ENCODE data around the gene ROR2. TPM values are rescaled to one million over a fixed set of nuclear protein-coding genes. Genes with fewer than 3 reads are reported as not detected.

ROR2 gene
- total RNA-seq, 1 donor from 2014 or later: 7.4 TPM

GRCh38 chr9:91882627-91883026 is 67.4 kb downstream of the ROR2 start:
- intact Hi-C loops (cut with micrococcal nuclease): loop anchor here (2.0 kb wide), 1 partner anchor 108 kb away; no protein-coding TSS in a partner anchor

DNA sequence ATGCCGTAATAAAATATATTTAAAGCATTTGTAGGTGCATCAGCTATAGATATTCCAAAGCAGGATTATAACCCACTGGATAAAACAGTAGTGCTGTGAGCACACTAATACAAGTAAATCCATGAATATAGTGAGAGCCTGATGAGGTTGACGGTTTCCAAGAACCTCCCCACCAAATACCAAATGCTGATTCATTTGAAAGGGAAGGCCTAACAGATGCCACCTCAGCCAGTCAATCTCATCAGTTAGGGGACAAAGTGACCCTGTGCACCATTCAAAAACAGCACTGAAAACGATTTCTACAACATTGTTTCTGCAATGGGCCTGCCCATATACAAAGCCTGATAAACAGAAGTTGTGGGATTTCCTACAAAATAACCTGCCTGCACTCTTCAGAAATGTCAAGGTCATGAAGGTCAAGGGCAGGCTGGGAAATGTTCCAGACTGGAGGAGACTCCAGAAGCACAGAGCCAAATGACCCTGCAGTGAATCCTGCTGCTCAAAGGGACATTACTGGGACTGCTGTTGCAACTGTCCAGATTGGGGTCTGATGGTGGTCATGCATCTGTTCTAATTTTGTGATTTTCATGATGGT is 69.6 kb downstream of the ROR2 start:
- intact Hi-C loops (cut with micrococcal nuclease): no loop called here

DNA sequence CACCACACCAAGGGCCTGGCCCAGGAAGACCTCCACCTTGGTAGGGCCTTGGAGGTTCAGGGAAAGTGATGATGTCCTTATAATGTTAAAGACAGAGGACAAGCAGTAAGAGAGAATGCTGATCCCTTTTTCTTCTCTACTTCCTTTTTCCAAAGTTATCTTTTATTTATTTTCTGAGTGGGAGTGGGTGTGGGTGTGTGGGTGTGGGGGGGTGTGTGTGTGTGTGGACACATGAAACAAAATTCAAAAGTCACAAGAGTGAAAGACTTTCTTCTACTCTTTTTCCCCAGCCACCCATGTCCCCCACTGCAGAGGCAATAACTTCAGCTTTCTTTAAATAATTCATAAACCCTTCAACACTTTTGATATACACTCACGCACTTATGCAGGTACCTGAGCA is 70.8 kb downstream of the ROR2 start:
- intact Hi-C loops (cut with micrococcal nuclease): no loop called here

DNA sequence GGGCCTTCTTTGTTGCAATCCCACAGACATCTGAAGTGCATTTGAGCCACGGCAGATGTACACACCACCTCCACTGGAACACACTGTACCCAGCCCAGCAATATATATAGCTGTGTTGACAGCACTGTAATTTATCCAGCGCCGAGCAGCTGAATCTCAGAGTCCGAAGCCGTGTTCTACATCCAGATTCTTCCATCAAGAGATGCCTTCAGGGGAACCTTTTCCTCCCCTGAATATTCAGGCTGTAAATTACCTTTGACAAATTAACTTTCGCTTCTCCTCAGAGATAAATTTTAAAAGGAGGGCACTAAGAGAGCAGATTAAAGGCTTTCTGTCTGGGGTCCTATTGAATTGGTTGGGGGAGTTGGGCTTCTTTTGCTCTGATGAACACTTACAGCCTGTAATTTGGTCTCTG is 76.4 kb downstream of the ROR2 start:
- intact Hi-C loops (cut with micrococcal nuclease): no loop called here

DNA sequence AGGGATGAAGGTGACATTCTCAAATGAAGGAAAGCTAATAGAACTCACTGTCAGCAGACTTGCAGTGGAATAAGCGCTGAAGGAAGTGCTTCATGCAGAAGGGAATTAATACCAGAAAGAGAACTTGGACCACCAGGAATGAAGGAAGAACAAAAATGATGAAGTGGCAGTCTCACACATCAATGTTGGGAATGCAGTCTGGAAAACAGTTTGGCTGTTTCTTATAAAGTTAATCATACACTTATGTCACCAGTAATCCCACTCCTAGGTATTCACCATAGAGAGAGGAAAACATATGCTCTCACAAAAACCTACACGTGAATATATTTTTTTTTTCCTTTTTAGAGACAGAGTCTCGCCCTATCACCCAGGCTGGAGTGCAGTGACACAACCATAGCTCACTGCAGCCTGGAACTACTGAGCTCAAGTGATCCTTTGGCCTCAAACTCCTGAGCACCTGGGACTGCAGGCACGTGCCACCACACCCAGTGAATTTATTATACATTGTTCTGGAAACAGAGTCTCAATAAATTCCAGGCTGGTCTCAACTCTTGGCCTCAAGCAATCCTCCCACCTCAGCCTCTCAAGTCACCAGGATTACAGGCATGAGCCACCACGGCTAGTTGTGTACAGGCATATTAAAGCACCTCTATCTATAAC is 81.2 kb downstream of the ROR2 start:
- intact Hi-C loops (cut with micrococcal nuclease): no loop called here

GRCh38 chr9:91867740-91868139 is 82.3 kb downstream of the ROR2 start:
- intact Hi-C loops (cut with micrococcal nuclease): no loop called here

DNA sequence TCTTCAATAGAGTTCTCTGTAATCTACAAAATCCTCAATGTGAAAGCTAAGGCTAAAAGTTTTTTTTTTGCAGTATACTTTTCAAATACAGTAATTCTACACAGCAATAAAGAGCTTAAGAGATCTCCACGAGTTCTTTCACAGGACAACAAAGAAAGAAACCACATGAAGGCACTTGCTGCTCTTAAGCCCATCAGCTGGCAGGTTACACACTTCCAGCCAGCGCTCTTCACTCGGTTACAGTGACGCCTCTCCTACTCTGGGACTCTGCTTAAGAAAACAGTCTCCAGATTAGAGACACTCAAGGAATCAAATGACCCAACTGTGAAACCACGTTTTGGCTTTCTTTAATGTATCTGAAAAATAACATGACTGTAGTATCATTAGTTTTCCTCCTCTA is 85.0 kb downstream of the ROR2 start:
- intact Hi-C loops (cut with micrococcal nuclease): no loop called here

DNA sequence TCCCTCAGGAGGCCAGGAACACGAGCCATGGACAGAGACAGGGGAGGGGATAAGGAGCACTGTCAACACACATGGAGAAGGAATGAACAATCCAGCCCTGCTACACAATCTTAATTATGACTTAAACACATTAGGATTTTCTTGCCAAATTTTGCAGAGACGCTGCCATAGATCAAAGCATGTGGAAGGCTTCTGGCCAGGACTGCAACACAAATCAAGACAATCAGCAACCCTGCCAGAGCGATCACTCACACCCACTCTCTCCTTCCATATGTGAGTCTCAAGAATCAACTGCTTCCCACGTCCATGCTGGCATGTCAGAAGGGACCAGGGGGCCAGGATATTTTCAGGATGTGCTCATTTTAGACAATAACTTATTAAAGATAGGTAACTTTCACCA is 85.6 kb downstream of the ROR2 start:
- intact Hi-C loops (cut with micrococcal nuclease): no loop called here

GRCh38 chr9:91863469-91863868 is 86.6 kb downstream of the ROR2 start:
- intact Hi-C loops (cut with micrococcal nuclease): no loop called here

GRCh38 chr9:91858213-91859030 is 91.6 kb downstream of the ROR2 start:
- intact Hi-C loops (cut with micrococcal nuclease): no loop called here

GRCh38 chr9:91857291-91858212 is 92.5 kb downstream of the ROR2 start:
- intact Hi-C loops (cut with micrococcal nuclease): no loop called here

- intact Hi-C loops (cut with micrococcal nuclease): no loop called here
Measured at GRCh38 chr9:91856419-91856818, 93.6 kb downstream of the ROR2 start.

- intact Hi-C loops (cut with micrococcal nuclease): no loop called here
Measured at GRCh38 chr9:91855196-91855595, 94.8 kb downstream of the ROR2 start.

GRCh38 chr9:91852801-91853347 is 97.2 kb downstream of the ROR2 start:
- intact Hi-C loops (cut with micrococcal nuclease): no loop called here

GRCh38 chr9:91849694-91850093 is 100.3 kb downstream of the ROR2 start:
- intact Hi-C loops (cut with micrococcal nuclease): loop anchor here (5.0 kb wide), 1 partner anchor 103 kb away; the partner anchor contains the start of gene ROR2

DNA sequence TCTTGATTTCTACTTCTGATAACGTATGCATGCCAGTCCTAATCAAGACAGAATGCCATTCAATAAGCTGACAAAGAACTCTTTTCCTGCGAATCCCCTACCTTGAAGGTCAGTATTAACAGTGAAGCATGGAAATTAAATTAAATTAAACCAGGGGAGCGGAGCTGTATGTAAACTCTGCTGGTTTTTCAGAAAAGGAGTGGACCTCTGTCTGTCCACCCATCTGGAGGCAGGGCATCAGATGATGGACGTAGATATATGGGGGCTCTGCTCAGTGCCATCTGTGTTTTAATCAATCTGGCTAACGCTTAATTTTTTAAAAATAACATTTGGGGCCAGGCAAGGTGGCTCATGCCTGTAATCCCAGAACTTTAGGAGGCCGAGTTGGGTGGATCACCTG is 101.9 kb downstream of the ROR2 start:
- intact Hi-C loops (cut with micrococcal nuclease): loop anchor here (5.0 kb wide), 1 partner anchor 104 kb away; the partner anchor contains the start of gene ROR2

- intact Hi-C loops (cut with micrococcal nuclease): loop anchor here (5.0 kb wide), 1 partner anchor 105 kb away; the partner anchor contains the start of gene ROR2
Measured at GRCh38 chr9:91847581-91848091, 102.4 kb downstream of the ROR2 start.

GRCh38 chr9:91845879-91846278 is 104.1 kb downstream of the ROR2 start:
- intact Hi-C loops (cut with micrococcal nuclease): loop anchor here (5.0 kb wide), 1 partner anchor 106 kb away; the partner anchor contains the start of gene ROR2

- intact Hi-C loops (cut with micrococcal nuclease): loop anchor here (5.0 kb wide), 1 partner anchor 108 kb away; the partner anchor contains the start of gene ROR2
Measured at GRCh38 chr9:91844701-91845291, 105.2 kb downstream of the ROR2 start.

DNA sequence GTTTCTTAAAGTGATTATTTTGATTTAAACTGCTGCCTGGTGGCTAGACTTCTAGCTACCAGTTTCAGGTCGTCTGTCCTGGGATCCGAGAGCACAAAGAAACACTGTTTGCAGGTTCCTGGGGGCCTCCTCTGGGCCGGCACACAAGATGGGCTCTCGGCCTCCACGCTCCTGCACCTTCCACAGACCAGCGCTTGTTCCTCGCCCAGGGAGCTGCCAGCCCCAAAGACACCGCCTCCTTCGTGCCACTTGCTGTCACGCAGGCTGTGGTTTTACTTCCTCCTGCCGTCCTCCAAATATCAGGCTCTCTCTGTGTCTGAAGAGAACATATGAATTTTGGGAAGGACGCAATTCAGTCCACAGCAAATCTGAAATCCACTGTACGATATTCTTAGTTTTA is 105.8 kb downstream of the ROR2 start:
- intact Hi-C loops (cut with micrococcal nuclease): no loop called here

Measured in T-helper 1 cell treated with Interleukin-12 subunit alpha and Interleukin-12 subunit beta and Interleukin-4 antibody, amounts not matched to agents 30 ng/mL and 1 ng/mL, for 36 hours (primary cell).